Measurements from ENCODE around the gene HTR1B. TPM values are rescaled to one million over a fixed set of nuclear protein-coding genes. Genes with fewer than 3 reads are reported as not detected.

Gene HTR1B
- total RNA-seq, 1 donor from 2014 or later = 10.3 TPM

- Mint-ChIP-seq H3K9me3 (ENCODE audit: low read depth) (no peaks in the 10 kb centered on the region), H3K4me1 (ENCODE audit: low read depth) (no peaks in the 10 kb centered on the region), H3K27ac (no peak overlapping the region), H3K36me3 (ENCODE audit: insufficient read depth) (no peaks in the 10 kb centered on the region), H3K27me3 (no peaks in the 10 kb centered on the region), H3K4me3 (ENCODE audit: low read depth) (no peak overlapping the region)
- DNase-seq (ENCODE audit: low spot score, unreplicated experiment) = no peak
- TF ChIP-seq CTCF (IDR thresholded peaks at IDR 0.05; ENCODE audit: unreplicated experiment) = no peak
Measured at GRCh38 chr6:77447254-77447653, 16.0 kb downstream of the HTR1B start.

GRCh38 chr6:77446249-77446648 is 17.0 kb downstream of the HTR1B start:
- no peak for TF ChIP-seq CTCF (IDR thresholded peaks at IDR 0.05; ENCODE audit: unreplicated experiment)
- H3K27ac Mint-ChIP-seq = no peak overlapping the region
- no peak for DNase-seq (ENCODE audit: low spot score, unreplicated experiment)
- H3K4me3 Mint-ChIP-seq (ENCODE audit: low read depth) = no peak overlapping the region
- H3K9me3 Mint-ChIP-seq (ENCODE audit: low read depth) = peaks cover under 1% of the 10 kb centered on the region
- no peaks in the 10 kb centered on the region for H3K36me3 Mint-ChIP-seq (ENCODE audit: insufficient read depth)
- H3K27me3 Mint-ChIP-seq = no peaks in the 10 kb centered on the region
- H3K4me1 Mint-ChIP-seq (ENCODE audit: low read depth) = no peaks in the 10 kb centered on the region

GRCh38 chr6:77445214-77445613 is 18.1 kb downstream of the HTR1B start:
- no peaks in the 10 kb centered on the region for H3K4me1 Mint-ChIP-seq (ENCODE audit: low read depth)
- peaks cover 3% of the 10 kb centered on the region for H3K9me3 Mint-ChIP-seq (ENCODE audit: low read depth)
- H3K4me3 Mint-ChIP-seq (ENCODE audit: low read depth) = no peak overlapping the region
- no peak overlapping the region for H3K27ac Mint-ChIP-seq
- H3K27me3 Mint-ChIP-seq = no peaks in the 10 kb centered on the region
- TF ChIP-seq CTCF (IDR thresholded peaks at IDR 0.05; ENCODE audit: unreplicated experiment) = no peak
- H3K36me3 Mint-ChIP-seq (ENCODE audit: insufficient read depth) = no peaks in the 10 kb centered on the region
- no peak for DNase-seq (ENCODE audit: low spot score, unreplicated experiment)

- no peak overlapping the region for H3K4me3 Mint-ChIP-seq (ENCODE audit: low read depth)
- H3K27ac Mint-ChIP-seq = no peak overlapping the region
- H3K27me3 Mint-ChIP-seq = no peaks in the 10 kb centered on the region
- DNase-seq (ENCODE audit: low spot score, unreplicated experiment) = no peak
- peaks cover 3% of the 10 kb centered on the region for H3K9me3 Mint-ChIP-seq (ENCODE audit: low read depth)
- no peak for TF ChIP-seq CTCF (IDR thresholded peaks at IDR 0.05; ENCODE audit: unreplicated experiment)
- no peaks in the 10 kb centered on the region for H3K36me3 Mint-ChIP-seq (ENCODE audit: insufficient read depth)
- no peaks in the 10 kb centered on the region for H3K4me1 Mint-ChIP-seq (ENCODE audit: low read depth)
Measured at GRCh38 chr6:77440206-77440976, 22.9 kb downstream of the HTR1B start.

GRCh38 chr6:77433888-77434287 is 29.4 kb downstream of the HTR1B start:
- TF ChIP-seq CTCF (IDR thresholded peaks at IDR 0.05; ENCODE audit: unreplicated experiment) = no peak
- DNase-seq (ENCODE audit: low spot score, unreplicated experiment) = no peak
- Mint-ChIP-seq H3K9me3 (ENCODE audit: low read depth) (no peaks in the 10 kb centered on the region), H3K4me3 (ENCODE audit: low read depth) (no peak overlapping the region), H3K4me1 (ENCODE audit: low read depth) (peaks cover 10% of the 10 kb centered on the region), H3K27ac (no peak overlapping the region), H3K27me3 (no peaks in the 10 kb centered on the region), H3K36me3 (ENCODE audit: insufficient read depth) (no peaks in the 10 kb centered on the region)

Data from progenitor cell of endocrine pancreas (in vitro differentiated cells).